ENCODE results near the gene GHITM. TPM values are rescaled to one million over a fixed set of nuclear protein-coding genes. Genes with fewer than 3 reads are reported as not detected.
"Not testable (repeated sequence)": the region's sequence is repeated elsewhere in the genome, so short reads cannot be mapped to it uniquely, and the experiment has no call there.

Gene GHITM
- total and polyA plus RNA-seq, 2 experiments from 2014 or later, result 97.1 to 105 TPM

GRCh38 chr10:84148006-84148597, 8.8 kb downstream of the GHITM start:
- peak; percentile 64 for DNase-seq (ENCODE audit: low spot score)
- H3K27ac Mint-ChIP-seq; H3K27me3 ChIP-seq (ENCODE audit: insufficient read depth); H3K4me3 ChIP-seq; H4K20me1 ChIP-seq (replicated peaks; ENCODE audit: insufficient read depth); H3K27ac ChIP-seq (ENCODE audit: low read depth); H3K4me1 ChIP-seq (ENCODE audit: insufficient read depth); H2AFZ ChIP-seq; H3K27me3 Mint-ChIP-seq (ENCODE audit: insufficient read depth, low read depth, poor library complexity); ATAC-seq; H3K4me2 ChIP-seq; H3K4me1 Mint-ChIP-seq; H3K9me2 ChIP-seq (ENCODE audit: insufficient read depth); H3K79me2 ChIP-seq (replicated peaks; ENCODE audit: insufficient read depth); H3K4me3 Mint-ChIP-seq; H3K9me3 Mint-ChIP-seq; H3F3A ChIP-seq (replicated peaks; ENCODE audit: low read depth): not testable (repeated sequence)
- peaks cover 72% of the 10 kb centered on the region for H3K36me3 Mint-ChIP-seq (ENCODE audit: low read depth)
- peak; percentile 65 to 69 for TF ChIP-seq CTCF (conservative IDR thresholded peaks at IDR 0.05; ENCODE audit: low read depth in 2 of 2)
- H3K36me3 ChIP-seq (ENCODE audit: insufficient read depth), result peaks cover 58% of the 10 kb centered on the region

- Histone ChIP-seq H3K4me2 (no peak overlapping the region), H3K4me1 (ENCODE audit: insufficient read depth) (no peaks in the 10 kb centered on the region), H2AFZ (no peak overlapping the region), H3K4me3 (no peak overlapping the region), H4K20me1 (replicated peaks; ENCODE audit: insufficient read depth) (peaks cover 3% of the 10 kb centered on the region; the same call in 1 of the 2 replicates), H3K79me2 (replicated peaks; ENCODE audit: insufficient read depth) (no peaks in the 10 kb centered on the region), H3K27me3 (ENCODE audit: insufficient read depth) (no peaks in the 10 kb centered on the region), H3K27ac (ENCODE audit: low read depth) (no peak overlapping the region), H3K9me2 (ENCODE audit: insufficient read depth) (no peaks in the 10 kb centered on the region), H3K36me3 (ENCODE audit: insufficient read depth) (peaks cover 49% of the 10 kb centered on the region; the same call in 1 of the 2 replicates), H3F3A (replicated peaks; ENCODE audit: low read depth) (no peaks in the 10 kb centered on the region)
- H3K27me3 Mint-ChIP-seq (ENCODE audit: insufficient read depth, low read depth, poor library complexity), result no peaks in the 10 kb centered on the region
- H3K36me3 Mint-ChIP-seq (ENCODE audit: low read depth), result peaks cover 72% of the 10 kb centered on the region
- H3K27ac Mint-ChIP-seq, result no peak overlapping the region
- ATAC-seq (no peak), DNase-seq (ENCODE audit: low spot score) (no peak)
- H3K4me1 Mint-ChIP-seq, result peaks cover under 1% of the 10 kb centered on the region; the same call in 1 of the 3 replicates
- no peak overlapping the region for H3K4me3 Mint-ChIP-seq
- H3K9me3 Mint-ChIP-seq, result no peaks in the 10 kb centered on the region
- TF ChIP-seq NANOG (IDR thresholded peaks at IDR 0.05; ENCODE audit: borderline replicate concordance), result no peak
- TF ChIP-seq CREB1 (CRISPR knock-in tag; IDR thresholded peaks at IDR 0.05; ENCODE audit: low read depth), result no peak
- no peak for TF ChIP-seq EZH2phosphoT487 (IDR thresholded peaks at IDR 0.05; ENCODE audit: unreplicated experiment)
- no peak for TF ChIP-seq ZNF331 (CRISPR knock-in tag; IDR thresholded peaks at IDR 0.05; ENCODE audit: low read depth)
- TF ChIP-seq ZNF114 (CRISPR knock-in tag; IDR thresholded peaks at IDR 0.05), result no peak
- no peak for TF ChIP-seq REST (IDR thresholded peaks at IDR 0.05; ENCODE audit: unreplicated experiment)
- no peak for TF ChIP-seq POLR2AphosphoS5 (IDR thresholded peaks at IDR 0.05; ENCODE audit: low read depth)
- TF ChIP-seq ETS1 (IDR thresholded peaks at IDR 0.05), result no peak
- no peak for TF ChIP-seq CTCF (conservative IDR thresholded peaks at IDR 0.05; ENCODE audit: low read depth in 2 of 2)
- no peak for TF ChIP-seq STAT1 (IDR thresholded peaks at IDR 0.05; ENCODE audit: unreplicated experiment)
- TF ChIP-seq JUNB (IDR thresholded peaks at IDR 0.05; ENCODE audit: unreplicated experiment), result no peak
- TF ChIP-seq EZH2 (IDR thresholded peaks at IDR 0.05; ENCODE audit: low read depth, unreplicated experiment), result no peak
Measured at GRCh38 chr10:84149854-84150253, 10.5 kb downstream of the GHITM start.
